NCI-H146 treated with DMSO at 0.1 percent for 48 hours (cell line): ENCODE results near the gene TMEM266.
"Not testable (repeated sequence)": the region's sequence is repeated elsewhere in the genome, so short reads cannot be mapped to it uniquely, and the experiment has no call there.

Source experiments
- DNase-seq: peaks from one replicate; lab custom pipeline; 2025; ENCODE audit not compliant: unreplicated experiment; lab: John Stamatoyannopoulos, UW

The TMEM266 gene, protein sequence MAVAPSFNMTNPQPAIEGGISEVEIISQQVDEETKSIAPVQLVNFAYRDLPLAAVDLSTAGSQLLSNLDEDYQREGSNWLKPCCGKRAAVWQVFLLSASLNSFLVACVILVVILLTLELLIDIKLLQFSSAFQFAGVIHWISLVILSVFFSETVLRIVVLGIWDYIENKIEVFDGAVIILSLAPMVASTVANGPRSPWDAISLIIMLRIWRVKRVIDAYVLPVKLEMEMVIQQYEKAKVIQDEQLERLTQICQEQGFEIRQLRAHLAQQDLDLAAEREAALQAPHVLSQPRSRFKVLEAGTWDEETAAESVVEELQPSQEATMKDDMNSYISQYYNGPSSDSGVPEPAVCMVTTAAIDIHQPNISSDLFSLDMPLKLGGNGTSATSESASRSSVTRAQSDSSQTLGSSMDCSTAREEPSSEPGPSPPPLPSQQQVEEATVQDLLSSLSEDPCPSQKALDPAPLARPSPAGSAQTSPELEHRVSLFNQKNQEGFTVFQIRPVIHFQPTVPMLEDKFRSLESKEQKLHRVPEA

DNA sequence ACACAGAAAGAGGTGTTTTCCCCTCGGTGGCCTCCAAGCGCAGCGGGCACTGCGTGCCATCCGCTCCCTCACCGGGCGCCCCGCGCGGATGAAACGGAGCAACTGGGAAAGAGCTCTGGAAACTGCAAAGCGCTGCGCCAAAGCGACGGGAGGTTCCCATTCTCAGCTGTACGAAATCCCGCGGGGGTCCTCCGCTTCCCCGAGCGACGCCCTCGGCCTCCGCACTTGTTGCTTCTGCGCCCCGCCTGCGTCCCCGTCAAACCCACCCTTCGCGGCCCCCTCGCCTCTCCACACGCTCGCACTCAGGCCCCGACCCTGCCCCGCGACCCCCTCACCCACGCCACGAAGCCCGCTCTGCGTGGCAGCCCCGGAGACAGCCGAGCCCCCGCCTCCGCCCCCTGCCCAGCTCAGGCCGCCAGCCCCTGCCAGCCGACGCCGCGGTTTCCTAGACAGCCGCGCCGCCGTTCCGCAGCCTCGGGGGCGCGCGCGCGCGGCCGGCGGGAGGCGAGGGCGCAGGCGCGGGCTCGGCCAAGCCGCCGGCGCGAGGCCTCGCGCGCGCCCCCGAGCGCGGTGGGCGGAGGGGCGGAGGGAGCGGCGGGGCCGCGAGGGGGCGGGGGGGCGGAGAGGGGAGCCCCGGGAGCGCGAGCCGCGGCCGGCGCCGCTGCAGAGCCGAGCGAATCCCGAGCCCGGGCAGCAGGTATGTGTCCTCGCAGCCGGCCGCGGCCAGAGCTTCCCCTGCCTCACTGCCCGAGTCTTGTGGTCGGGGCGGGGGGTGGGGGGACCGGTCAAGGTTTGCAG, at the start of gene TMEM266:
Gene TMEM266, plus strand, starts transcription at position 666 of the 798 bp plus-strand sequence. CDS start 74,279 bp downstream, outside the sequence.
- peak; percentile 6 for DNase-seq

DNA sequence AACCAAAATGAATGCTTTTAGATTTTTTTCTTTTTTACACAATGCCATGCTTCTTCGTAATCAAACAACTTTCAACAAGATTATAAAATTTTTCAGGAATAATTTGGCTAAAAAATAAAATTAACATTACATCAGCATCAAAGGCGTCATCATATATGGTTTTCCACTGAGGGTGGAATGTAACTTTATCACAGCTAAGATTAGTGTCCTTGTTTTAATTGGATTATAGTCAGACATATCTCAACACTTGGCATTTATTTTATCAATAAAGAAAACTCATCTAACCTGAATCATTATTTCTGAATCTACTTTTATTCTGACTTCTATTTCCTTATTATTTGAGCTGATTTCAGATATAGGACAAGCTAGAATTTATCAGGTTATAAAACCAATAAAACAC, 49.2 kb upstream of the TMEM266 start:
- DNase-seq = no peak

DNA sequence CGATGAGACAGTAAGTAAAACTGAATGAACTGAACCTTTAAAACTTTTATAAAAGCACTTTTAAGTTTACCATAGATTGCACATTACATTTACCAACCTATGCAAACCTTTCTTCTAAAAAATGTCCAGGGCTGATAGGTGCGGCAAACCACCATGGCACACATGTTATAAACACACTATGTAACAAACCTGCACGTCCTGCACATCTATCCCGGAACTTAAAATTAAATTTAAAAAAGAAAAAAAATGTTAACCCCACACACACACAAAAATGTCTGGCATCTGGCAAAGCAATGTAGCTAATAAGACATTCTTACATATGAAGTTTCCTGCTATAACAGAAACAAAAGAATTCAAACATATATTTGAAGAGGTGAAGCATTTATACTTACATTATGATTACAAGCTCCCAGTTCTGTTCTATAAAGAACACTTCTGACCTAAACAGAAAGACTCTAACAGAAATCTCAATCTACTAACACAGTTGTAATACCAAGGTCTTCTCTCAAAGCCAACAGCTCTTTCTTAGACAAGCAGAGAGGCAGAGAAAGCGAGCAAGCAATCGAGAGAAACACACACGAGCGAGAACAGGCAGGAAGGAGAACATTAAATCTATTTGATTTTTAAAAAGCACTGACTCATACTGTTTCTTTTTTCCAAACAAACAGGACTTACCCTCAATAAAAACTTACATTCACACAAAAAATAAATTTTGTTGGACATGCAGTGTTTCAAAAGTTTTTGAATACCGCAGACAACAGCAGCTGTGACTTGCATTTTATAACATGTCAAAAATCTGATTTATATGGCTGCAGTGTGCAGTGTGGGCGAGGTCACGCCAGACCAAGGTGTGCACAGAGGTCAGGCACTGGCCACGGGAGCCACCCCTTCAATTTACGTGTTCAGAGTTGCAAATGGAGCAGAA, 47.9 kb upstream of the TMEM266 start, which contains the start of gene NRG4:
Gene NRG4, minus strand, starts transcription at position 798 of the 925 bp plus-strand sequence. CDS start 1,194 bp downstream, outside the sequence.
- no peak for DNase-seq

DNA sequence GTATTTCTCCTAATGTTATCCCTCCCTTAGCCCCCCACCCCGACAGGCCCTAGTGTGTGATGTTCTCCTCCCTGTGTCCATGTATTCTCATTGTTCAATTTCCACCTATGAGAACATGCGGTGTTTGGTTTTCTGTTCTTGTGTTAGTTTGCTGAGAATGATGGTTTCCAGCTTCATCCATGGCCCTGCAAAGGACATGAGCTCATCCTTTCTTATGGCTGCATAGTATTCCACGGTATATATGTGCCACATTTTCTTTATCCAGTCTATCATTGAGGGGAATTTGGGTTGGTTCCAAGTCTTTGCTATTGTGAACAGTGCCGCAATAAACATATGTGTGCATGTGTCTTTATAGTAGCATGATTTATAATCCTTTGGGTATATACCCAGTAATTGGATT, 46.3 kb upstream of the TMEM266 start:
- DNase-seq = not testable (repeated sequence)

DNA sequence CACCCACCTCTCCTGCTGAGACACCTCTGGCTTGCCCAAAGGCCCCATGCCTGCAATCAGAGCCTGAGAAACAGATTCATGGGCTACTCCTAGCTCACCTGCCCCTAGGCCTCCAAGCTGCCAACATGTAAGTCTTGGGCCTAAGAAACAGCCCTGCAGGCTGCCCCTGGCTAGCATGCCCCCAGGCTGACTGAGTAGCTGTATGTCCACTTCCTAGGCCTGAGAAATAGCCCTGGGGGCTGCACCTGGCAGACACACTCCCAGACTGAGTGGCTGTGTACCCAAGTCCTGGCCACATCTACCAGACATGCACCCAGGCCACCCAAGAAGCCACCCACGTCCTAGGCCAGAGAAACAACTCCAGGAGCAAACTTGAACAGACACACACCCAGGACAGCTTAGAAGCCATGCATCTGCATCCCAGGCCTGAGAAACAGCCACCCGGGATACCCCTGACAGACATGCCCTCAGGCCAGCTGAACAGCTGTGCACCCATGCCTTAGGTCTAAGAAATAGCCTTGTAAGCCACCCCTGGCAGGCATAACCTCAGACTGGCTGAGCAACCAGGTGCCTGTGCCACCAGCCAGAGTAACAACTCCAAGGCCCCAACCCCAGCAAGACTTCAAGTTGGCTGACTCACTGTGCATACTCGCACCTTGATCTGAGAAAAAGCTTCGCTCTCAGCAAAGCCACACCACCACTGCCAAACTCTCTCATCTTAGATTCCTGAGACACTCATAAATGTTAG, 35.6 kb upstream of the TMEM266 start:
- DNase-seq = no peak

DNA sequence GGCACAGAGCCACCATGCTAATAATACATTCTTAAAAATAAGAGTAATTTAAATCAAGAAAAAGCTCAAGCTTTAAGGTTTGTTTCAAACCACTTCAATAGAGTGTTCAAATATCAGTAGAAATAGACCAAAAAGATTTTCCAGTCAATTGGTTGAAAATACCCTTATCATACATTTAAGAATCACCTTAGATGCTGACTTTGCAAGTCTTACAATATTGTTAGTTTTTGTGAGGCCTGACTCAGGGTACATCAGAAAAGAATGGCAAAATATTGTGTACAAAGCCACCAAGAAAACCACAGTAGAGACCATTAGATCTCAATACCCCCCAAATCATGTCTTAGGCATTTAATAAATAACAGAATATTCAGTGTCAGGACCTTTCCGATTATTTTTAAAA, 27.7 kb upstream of the TMEM266 start:
- DNase-seq = no peak

DNA sequence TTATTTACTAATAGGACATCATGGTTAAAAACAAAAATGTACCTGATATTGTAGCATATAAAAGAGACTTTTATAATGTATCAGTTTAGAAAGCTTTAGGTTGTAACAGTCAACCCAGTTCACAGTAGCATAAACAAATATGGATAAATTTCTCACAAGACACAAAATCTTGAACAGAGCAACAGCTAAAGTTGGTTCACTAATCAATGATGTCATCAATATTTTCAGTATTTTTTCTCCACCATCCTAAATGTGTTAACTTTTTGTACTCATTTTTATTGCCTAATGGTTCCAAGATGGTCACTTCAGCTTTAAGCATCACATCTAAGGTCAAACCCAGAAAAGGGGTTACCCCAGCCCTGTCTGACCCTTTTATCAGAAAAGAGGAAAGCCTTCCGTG, 26.3 kb upstream of the TMEM266 start:
- DNase-seq = no peak

DNA sequence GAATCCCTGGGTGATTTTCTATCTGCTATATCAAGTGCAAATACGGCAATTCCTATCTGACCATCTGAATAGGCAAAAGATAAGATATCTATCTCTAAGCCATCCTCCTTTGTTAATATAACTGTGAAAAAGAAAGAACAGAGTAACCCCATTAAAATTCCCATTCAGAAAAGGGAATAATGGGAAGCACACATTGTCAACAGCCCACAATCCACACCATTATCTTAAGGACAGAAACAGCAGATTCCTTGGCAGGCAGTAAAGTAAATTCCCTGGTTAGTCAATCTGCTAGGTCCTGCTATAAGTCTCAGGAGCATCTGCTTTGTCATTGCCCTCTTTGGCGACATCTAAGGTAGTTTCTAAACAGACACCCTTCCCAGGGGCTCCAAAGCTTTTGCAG, 25.7 kb upstream of the TMEM266 start:
- DNase-seq = no peak

DNA sequence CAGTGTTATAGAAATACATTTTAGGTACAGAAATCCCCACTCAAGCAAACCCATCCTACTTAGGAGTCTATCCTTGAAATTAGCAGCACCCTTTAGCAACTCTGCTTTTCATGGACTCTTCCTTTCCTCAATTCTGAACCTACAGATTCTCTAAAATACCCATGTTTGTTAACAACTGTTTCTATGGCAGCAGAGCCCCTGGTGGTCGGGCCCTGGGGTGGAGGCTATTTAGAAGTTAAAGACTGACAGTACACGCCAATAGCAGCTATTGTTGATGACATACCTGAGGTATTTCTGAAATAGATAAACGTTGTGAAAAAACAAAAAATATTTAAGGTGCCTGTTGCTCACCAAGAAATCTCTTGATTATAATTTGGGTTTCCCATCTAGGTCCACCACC, 24.2 kb upstream of the TMEM266 start:
- DNase-seq = no peak

DNA sequence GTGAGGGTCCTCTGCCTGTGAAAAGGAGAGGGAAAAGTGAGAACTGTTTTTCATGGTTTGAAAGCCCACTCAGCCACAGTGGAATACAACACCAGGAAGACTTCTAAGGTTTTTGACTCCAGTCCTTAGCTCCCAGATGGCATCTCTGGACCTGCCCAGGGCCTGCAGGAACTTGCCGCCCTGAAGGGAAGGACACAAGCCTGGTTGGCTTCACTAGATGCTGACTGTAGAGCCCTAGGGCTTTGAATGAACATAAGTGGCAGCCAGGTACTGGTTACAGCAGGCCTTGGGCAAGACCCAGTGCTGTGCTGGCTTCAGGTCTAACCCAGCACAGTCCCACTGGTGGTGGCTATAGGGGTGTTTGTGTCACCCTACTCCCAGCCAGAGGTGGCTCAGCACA, 21.3 kb upstream of the TMEM266 start:
- DNase-seq = no peak

DNA sequence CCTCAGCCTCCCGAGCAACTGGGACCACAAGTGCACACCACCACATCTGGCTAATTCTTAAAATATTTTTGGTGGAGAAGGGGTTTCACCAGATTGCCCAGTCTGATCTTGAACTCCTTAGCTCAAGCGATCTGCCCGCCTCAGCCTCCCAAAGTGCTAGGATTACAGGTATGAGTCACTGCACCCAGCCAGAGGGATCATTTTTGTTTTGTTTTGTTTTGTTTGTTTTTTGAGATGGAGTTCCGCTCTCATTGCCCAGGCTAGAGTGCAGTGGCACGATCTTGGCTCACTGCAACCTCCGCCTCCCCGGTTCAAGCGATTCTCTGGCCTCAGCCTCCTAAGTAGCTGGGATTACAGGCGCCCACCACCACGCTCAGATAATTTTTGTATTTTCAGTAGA, 5.6 kb upstream of the TMEM266 start:
- not testable (repeated sequence) for DNase-seq

DNA sequence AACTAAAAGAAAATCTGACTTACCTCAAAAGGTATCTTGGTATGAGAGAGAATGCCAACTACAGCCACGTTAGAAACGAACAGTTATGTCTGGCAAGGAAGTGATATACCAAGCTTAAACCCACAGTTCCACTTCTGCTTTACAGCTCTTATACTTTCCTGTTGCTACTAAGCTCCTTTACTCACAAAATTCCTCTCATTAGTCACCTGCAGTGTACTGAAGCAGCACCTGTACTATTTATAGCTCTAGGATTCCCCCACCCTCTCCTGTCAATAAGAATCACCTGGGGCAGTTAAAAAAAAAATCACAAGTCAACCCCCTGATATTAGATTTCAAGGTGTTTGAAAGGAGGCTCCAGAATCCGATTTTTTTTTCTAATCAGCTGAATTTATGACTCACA, 2.9 kb upstream of the TMEM266 start:
- DNase-seq = no peak

DNA sequence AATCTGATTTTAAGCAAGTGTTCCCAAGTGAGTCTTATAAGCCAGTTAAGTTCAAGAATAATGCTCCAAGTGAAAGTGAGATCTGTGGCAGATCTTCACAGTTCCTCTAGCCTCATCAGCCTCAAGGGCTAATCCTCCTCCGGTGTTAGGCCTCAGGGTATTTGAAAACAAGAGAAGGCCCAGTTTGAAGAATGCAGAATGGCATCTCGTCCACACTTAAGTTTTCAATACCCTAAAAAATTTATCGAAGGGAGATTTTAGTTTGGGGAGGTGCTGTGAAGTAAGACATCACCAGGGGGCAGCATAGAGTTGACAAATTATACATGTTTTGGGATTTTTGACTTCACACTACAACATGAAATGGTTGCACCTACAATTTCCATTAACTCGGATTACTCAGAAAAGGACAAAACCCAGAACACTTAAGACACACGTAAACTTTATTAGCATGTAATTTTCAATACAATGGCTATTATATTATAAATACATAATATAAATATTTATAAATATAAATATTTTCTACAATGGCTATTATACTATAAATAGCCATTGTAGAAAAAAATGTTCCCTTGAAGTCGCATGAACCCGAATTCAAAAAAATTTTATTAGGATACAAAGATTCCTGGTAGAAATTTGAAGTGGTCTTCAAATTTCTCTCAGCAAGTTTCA, 2.3 kb upstream of the TMEM266 start:
- DNase-seq = no peak

DNA sequence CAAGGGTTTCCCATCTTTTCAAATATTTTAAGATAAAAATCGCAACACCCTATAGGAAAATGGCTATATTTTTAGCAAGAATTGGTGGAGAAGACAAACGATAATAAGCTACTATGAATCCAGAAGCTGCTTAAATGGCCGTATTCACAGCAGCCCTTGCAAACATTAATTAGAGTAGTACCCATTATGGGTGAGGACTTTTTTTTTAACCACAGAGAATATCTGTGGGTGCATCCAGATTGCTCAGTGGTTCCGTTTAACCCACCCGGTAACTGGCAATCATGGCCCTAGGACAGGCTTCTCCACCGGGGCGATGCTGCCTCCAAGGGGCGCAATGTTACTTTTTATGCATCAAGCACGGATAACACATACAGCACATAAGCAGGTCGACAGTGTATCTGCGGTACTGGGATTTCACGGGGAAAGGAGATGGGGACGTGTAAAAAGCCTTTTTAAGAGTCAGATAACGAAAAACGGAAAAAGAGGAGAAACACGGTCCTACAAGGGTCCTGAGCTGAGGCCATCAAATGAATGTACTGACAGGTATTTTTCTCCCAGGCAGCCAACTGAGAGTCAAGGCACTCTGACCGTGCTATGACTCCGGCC, 968 bp upstream of the TMEM266 start:
- DNase-seq = no peak

DNA sequence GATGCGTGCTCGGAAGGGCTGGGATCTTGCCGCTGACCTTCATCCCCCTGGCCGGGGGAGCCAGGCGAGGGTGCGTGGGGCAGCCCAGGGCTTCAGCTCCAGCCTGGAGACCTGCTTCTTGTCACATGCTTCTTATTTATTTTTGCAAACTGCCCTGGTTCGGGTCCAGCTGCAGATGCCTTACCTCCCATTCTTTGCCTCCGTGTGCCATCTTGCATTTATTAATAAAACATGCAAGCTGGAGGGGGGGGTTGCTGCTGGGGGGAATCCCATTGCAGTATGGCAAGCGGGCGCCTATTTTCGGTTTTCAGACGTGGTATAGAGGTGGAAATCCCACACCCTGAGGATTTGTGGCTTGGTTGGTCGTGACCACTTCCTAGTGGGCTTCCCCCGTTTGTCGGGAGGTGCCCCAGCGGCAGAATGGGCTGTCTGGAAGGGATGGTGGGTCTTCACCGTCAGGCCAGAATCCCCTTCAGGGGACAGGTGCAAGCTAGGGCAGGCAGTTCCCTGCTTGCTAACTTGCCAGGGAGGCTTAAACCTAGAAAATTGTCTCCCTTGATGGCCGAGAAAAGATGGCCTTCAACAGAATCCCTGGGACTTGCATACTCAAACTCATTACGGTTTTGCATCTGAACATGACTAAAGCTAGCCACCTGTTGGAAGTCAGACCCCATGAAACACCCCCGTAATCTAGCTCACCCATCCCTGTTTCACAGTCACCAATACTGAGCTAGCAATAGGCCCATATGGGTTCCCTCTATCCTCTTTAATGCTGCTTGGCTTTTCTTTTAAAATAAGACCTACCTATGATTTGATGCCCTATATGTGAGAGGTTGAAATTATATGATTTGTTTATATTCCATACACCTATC, 569 bp downstream of the TMEM266 start:
- DNase-seq = no peak

DNA sequence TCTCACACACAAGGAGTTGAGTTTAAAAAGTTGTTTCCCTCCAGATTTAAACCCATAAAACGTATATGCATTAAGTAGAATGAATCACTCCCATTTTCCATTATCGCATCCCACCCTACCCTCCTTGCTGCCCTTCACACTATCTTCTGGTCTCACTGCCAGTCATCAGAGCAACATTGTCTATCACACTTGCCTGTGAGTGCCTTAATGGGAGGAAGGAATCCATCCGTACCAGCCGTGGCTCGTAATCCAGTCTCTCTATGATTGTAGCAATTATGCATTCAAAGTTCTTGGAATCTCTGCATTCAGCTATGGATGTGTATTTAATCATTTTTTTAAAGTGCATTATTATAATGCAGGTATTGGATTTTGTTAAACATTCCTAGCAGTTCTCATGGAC, 1.9 kb downstream of the TMEM266 start:
- DNase-seq = no peak

DNA sequence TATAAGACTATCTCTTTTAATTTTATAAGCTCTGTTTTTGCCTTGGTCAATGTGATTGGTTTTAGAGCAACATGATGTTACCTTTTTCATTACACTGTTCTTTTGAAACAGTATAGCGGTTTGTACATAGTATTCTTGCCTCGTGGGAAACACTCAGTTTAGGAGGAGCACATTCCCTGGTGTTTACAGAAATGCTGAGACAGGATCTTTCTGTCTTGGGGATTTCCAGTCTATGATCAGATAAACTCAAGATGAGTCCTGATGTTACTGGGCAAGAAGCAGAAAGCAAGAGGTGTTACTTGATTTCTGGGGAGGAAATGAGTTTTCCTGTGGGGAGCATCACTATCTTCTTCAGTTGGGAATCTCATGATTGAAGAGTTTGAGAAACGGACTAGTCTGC, 2.5 kb downstream of the TMEM266 start:
- no peak for DNase-seq

DNA sequence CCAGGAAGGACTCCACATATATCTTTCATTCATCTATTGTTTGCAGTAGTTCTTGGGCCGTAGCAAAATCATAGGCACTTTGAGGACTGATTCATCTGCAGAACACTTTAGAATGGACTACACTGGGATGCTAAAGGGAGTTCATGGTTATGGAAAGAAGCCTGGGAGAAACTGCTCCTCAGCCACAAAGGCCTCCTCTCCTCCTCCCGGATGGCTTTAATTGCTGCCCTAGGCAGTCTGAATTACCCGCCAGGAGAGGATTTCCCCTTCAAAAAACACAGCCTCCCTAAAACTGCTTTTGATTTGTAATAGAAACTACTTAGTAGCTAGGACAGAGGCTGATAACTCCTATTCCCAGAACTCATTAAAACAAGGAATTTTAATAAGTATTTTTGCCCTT, 4.6 kb downstream of the TMEM266 start:
- DNase-seq = no peak
